ENCODE results near the gene SIRT3.
"Not testable (repeated sequence)": the region's sequence is repeated elsewhere in the genome, so short reads cannot be mapped to it uniquely, and the experiment has no call there.

The SIRT3 gene

GRCh38 chr11:203056-203944, 32.8 kb downstream of the SIRT3 start:
- no peak for DNase-seq (ENCODE audit: low spot score)

GRCh38 chr11:202490-202889, 33.7 kb downstream of the SIRT3 start:
- DNase-seq (ENCODE audit: low spot score), result no peak

DNA sequence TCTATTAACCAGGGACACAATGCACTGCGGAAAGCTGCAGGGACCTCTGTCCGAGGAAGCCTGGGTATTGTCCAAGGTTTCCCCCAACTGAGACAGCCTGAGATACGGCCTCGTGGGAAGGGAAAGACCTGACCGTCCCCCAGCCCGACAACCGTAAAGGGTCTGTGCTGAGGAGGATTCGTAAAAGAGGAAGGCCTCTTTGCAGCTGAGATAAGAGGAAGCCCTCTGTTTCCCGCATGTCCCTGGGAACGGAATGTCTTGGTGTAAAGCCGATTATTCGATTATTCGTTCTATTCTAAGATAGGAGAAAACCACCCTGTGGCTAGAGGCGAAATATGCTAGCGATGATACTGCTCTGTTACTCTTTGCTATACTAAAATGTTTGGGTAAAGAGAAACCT, 34.2 kb downstream of the SIRT3 start:
- no peak for DNase-seq (ENCODE audit: low spot score)

GRCh38 chr11:200224-201003, 35.7 kb downstream of the SIRT3 start:
- no peak for DNase-seq (ENCODE audit: low spot score)

GRCh38 chr11:199782-200181, 36.4 kb downstream of the SIRT3 start:
- DNase-seq (ENCODE audit: low spot score), result no peak

DNA sequence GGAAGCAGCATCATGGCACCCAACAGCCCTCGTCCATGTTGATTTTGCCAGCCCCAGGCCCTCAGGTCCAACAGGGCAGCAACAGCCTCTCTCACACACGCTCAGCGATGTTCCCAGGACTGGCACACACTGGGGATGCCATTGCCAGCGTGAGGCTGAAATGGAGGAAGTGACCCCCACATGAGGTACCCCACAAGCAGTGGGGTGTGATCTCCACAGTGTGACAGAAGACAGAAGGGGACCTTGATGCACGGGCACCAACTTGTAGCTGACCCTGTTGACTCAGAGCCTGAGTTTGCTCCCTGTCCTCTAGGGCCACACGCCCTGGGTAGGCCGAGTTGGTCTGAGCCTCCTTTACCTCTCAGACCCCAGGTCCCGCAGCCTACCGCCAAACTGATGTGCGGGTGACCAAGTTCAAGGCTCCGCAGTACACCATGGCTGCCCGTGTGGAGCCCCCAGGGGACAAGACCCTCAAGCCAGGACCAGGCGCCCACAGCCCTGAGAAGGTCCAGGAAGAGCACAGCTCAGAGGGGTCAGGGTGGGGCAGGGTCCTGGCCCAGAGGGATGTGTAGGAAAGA, 37.0 kb downstream of the SIRT3 start:
- no peak for DNase-seq (ENCODE audit: low spot score)

GRCh38 chr11:198236-198806, 37.8 kb downstream of the SIRT3 start:
- no peak for DNase-seq (ENCODE audit: low spot score)

GRCh38 chr11:197741-198235, 38.4 kb downstream of the SIRT3 start:
- DNase-seq (ENCODE audit: low spot score), result no peak

DNA sequence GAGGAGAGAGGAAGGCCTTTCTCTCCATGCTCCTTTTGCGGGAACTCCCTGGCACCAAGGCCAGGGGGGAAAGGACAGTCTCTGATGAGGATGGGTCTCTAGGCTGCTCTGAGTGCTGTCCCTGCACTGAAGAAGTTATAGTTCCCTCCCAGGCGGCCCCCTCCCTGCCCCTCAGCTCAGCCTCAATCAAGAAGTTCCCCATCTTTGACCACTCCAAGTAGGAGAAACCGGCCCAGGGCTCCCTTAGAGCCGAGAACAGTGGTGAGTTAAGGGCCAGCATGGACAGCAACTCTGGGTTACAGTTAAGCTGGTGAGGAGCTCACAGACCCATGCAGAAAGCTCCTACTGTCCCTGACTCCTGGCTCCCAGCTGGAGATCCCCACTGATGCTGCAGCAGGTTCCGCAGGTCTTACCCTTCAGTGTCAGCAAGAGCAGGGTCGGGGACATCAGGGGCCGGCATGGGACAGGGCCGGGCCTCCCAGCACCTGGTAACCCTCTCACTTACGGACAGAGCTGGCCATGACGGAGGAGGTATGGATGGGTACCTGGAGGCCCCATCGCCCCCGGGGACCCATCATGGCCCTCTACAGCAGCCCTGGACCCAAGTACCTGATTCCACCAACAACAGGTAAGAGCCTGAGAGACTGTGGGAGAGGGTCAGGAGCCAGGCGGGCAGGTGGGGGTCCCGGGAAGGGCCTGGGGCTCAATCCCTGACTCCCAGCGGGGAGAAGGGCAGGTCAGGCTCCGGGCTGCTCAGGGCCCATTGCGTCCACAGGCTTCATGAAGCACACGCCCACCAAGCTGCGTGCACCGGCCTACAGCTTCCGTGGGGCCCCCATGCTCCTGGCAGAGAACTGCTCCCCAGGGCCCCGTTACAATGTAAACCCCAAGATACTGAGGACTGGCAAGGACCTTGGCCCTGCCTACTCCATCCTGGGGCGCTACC, 39.1 kb downstream of the SIRT3 start:
- DNase-seq (ENCODE audit: low spot score), result no peak

DNA sequence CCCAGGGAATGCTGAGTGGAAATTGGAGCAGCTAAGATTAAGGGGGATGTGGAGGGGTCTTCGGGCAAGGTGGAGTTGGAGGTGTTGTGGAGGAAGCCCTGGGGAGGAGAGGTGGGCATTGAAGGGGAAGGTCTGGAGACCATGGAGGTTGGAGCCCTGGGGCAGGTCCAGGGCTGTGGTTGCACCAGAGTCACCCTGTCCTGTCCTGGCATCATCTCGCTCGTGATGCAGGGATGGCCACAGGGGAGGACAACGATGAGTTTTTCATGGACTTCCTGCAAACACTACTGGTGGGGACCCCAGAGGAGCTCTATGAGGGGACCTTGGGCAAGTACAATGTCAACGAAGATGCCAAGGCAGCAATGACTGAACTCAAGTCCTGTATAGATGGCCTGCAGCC, 42.7 kb downstream of the SIRT3 start:
- not testable (repeated sequence) for DNase-seq (ENCODE audit: low spot score)

- not testable (repeated sequence) for DNase-seq (ENCODE audit: low spot score)
These were observed 43.4 kb downstream of the SIRT3 start, which contains the start of gene SCGB1C1 for GRCh38 chr11:192674-193128. TSS of gene SCGB1C1 (plus strand) at chr11:193078. CDS start at chr11:193100, 22 bp downstream.

DNA sequence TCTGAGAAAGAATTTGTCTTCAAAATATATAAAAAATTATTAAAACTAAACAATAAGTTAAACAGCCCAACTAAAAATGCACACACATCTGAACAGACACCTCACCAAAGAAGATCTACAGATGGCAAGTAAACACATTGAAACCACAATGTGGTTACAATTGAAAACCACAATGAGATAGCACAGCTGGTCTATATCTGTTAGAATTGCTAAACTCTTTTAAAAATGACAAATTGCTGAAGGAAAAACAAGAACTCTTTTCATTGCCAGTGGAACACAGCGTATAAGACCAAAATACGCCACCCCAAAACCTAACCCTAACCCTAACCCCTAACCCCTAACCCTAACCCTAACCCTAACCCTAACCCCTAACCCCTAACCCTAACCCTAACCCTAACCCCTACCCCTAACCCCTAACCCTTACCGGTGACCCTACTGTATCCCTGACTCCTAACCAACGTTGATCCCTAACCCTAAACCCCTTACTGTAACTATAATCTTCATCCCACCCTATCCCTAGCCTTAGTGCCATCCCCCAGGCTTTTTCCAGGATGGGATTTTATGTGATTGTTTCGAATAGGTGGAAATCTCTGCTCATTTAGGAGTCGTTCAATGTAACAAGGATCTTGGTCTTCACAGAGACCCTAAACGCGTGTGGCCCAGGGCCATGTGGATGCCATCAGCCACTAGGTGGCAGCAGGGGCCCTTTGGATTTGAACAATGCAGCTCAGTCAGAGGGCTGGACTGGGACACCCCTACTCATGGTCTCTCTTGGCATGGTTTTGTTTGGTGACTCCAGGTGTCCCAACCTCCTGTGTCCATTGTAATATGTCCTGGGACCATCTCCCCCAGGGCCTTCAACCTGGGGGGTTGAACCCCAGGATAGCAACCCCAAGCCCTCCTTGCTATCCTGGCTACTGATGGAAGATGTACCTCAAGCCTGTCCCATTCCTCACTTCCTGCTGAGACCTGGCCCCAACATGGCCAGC, 44.4 kb downstream of the SIRT3 start:
- not testable (repeated sequence) for DNase-seq (ENCODE audit: low spot score)

DNA sequence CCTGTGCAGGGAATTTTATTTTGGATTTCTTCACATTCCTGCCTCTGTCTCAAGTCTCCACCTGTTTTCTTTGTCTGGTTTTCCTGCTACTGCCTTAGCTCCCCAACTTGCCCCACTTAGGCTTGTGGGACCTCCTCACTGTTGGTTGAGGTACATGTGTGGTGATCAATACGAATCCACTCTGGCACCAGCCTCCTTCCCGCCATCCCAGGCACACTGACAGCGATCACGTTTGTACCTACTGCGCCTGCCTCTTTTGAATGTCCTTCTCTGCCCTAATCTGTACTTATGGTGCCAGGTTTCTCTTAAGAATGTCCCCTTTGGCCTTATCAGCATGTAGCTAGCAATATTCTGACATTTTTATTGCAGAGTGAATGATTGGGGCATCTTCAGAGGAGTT, 45.6 kb downstream of the SIRT3 start:
- DNase-seq (ENCODE audit: low spot score), result not testable (repeated sequence)

DNA sequence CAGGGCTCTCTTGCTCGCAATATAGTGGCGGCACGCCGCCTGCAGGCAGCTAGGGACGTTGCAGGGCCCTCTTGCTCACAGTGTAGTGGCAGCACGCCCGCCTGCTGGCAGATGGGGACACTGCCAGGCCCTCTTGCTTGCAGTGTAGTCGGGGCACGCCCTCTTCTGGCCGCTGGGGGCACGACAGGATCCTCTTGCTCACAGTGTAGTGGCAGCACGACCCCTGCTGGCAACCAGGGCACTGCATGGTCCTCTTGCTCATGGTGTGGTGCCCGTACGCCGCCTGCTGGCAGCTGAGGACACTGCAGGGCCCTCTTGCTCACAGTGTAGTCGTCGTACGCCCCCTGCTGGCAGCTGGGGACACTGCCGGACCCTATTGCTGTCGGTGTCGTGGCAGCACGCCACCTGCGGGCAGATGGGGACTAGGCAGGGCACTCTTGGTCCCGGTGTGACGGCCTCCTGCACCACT, 46.3 kb downstream of the SIRT3 start:
- DNase-seq (ENCODE audit: low spot score), result not testable (repeated sequence)

DNA sequence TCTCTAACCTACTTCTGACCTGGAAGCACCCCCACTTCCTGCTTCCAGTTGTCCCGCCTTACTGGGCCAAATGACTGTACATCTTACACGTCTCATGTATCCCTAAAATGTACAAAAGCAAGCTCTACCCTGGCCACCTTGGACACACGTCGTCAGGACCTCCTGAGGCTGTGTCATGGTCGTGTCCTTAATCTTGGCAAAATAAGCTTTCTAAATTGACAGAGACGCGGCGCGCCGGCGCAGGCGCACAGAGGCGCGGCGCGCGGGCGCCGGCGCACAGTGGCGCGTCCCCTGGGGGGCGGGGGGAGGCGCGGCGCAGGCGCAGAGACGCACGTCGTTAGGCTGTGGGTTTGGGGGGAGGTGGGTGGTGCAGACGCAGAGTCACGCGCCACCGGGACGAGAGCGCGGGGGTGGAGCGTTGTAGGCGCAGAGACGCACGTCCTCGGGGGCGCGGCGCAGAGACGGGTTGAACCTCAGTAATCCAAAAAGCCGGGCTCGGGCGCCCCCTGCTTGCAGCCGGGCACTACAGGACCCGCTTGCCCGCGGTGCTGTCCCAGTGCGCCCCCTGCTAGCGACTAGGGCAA, 46.9 kb downstream of the SIRT3 start:
- DNase-seq (ENCODE audit: low spot score), result not testable (repeated sequence)

DNA sequence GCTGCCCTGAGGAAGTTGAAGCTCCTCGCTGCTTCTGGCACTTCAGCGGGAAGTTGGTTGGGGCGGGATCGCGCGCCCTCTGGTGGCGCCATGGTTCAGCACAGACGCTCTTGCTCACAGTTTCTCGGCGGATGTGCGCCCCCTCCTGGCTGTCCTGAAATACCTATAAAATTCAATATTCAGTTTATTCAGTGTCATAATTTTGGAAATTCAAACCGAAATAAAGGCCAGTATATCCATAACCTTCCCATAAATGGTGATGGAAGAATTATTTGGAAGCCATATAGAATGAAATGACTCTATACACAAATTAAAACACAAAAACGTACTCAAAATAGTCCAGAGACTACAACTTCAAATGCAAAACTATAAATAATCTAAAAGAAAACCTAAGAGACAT, 55.9 kb downstream of the SIRT3 start:
- DNase-seq (ENCODE audit: low spot score), result not testable (repeated sequence)
